G401 (cell line): Measurements from ENCODE around the gene CNTROB. TPM values are rescaled to one million over a fixed set of nuclear protein-coding genes. Genes with fewer than 3 reads are reported as not detected.

Experiments
- DNase-seq: peaks from one replicate; pipeline ENCODE4 v3.0.0-alpha.2; 2015; ENCODE audit warnings: low spot score
- in situ Hi-C: cut with HindIII; loops from 2 replicates; pipeline ENCODE4 v1.10.0; 2016; ENCODE audit warnings: low sequenced_read_pairs, mixed read lengths
- total RNA-seq: library from RNA; depleted of rRNA; stranded (reverse); fragments of >200 nt; shearing (Covaris generic); gene quantifications from 2 replicates; pipeline ENCODE4 v1.2.3, GENCODE V29; 2014

Gene CNTROB
- total RNA-seq, 1 experiment from 2014 or later = 29.3 TPM

GRCh38 chr17:7897773-7898172 lies 34.2 kb upstream of the CNTROB start:
- peak; percentile 56 for DNase-seq
- in situ Hi-C loops = no loop called here

- in situ Hi-C loops = no loop called here
- no peak for DNase-seq
Observed at GRCh38 chr17:7903154-7904103, 28.6 kb upstream of the CNTROB start.

GRCh38 chr17:7909089-7909488 lies 22.9 kb upstream of the CNTROB start:
- no peak for DNase-seq
- in situ Hi-C loops = no loop called here

- no peak for DNase-seq
- in situ Hi-C loops = no loop called here
Observed at GRCh38 chr17:7910281-7910680, 21.7 kb upstream of the CNTROB start.

- in situ Hi-C loops = no loop called here
- no peak for DNase-seq
Observed at GRCh38 chr17:7910711-7911110, 21.3 kb upstream of the CNTROB start.

GRCh38 chr17:7911116-7911515 lies 20.9 kb upstream of the CNTROB start:
- in situ Hi-C loops = no loop called here
- no peak for DNase-seq

- DNase-seq = peak; percentile 75
- in situ Hi-C loops = no loop called here
Observed at GRCh38 chr17:7912927-7913524, 19.0 kb upstream of the CNTROB start.

GRCh38 chr17:7915179-7915610 lies 16.8 kb upstream of the CNTROB start:
- in situ Hi-C loops = no loop called here
- no peak for DNase-seq

- peak; percentile 90 for DNase-seq
- in situ Hi-C loops = no loop called here
Observed at GRCh38 chr17:7915611-7916384, 16.2 kb upstream of the CNTROB start, which contains the start of gene RNF227. Gene RNF227 (minus strand): TSS chr17:7916289. CDS start chr17:7916195, 94 bp downstream.

- in situ Hi-C loops = no loop called here
Observed at GRCh38 chr17:7916385-7916682, 15.7 kb upstream of the CNTROB start.

GRCh38 chr17:7916808-7917207 lies 15.2 kb upstream of the CNTROB start:
- in situ Hi-C loops = no loop called here
- DNase-seq = no peak

More at GRCh38 chr17:7916385-7916682, 15.7 kb upstream of the CNTROB start:
- no peak for DNase-seq

GRCh38 chr17:7922269-7922844 lies 9.6 kb upstream of the CNTROB start:
- no peak for DNase-seq

GRCh38 chr17:7922845-7923628 lies 9.0 kb upstream of the CNTROB start:
- in situ Hi-C loops = no loop called here
- DNase-seq = peak; percentile 79

More at GRCh38 chr17:7922269-7922844, 9.6 kb upstream of the CNTROB start:
- in situ Hi-C loops = no loop called here

- in situ Hi-C loops = no loop called here
- no peak for DNase-seq
Observed at GRCh38 chr17:7927596-7927995, 4.4 kb upstream of the CNTROB start.

GRCh38 chr17:7929158-7930023 lies 2.6 kb upstream of the CNTROB start, which contains the start of gene KCNAB3:
Gene KCNAB3 (minus strand): TSS chr17:7929856. CDS start chr17:7929435, 421 bp downstream.
- in situ Hi-C loops = loop anchor here (5.0 kb wide), 1 partner anchor 88 kb away; no protein-coding TSS in a partner anchor
- DNase-seq = peak; percentile 94

- no peak for DNase-seq
- in situ Hi-C loops = loop anchor here (5.0 kb wide), 1 partner anchor 86 kb away; no protein-coding TSS in a partner anchor
Observed at GRCh38 chr17:7930841-7931631, 970 bp upstream of the CNTROB start.

- in situ Hi-C loops = loop anchor here (5.0 kb wide), 1 partner anchor 85 kb away; no protein-coding TSS in a partner anchor
Observed at GRCh38 chr17:7932483-7932891, 481 bp downstream of the CNTROB start.

More at GRCh38 chr17:7932483-7932891, 481 bp downstream of the CNTROB start:
- DNase-seq = peak; percentile 46
